Thyroid gland (tissue), 4 donors: Measurements from ENCODE around the gene PRMT2. TPM values are rescaled to one million over a fixed set of nuclear protein-coding genes. Genes with fewer than 3 reads are reported as not detected.

Experiments
- DNase-seq, 2 donors: peaks; one replicate each; pipeline ENCODE4 v3.0.0-alpha.2; 2019
- H3K27ac ChIP-seq, 3 donors: fragments of 200-600 bp; sonication (generic); 1 replicate in 2 of 3; 2 replicates in 1 of 3; pipeline ENCODE4 v1.5.1; 2016 to 2019; ENCODE audit warnings: mild to moderate bottlenecking in 1 of 3, moderate library complexity in 1 of 3
- H3K27me3 ChIP-seq: fragments of 200-600 bp; sonication (generic); one replicate; pipeline ENCODE4 v1.5.1; 2019
- H3K36me3 ChIP-seq, 2 donors: fragments of 200-600 bp; sonication (generic); one replicate each; pipeline ENCODE4 v1.5.1; 2016 to 2019
- H3K4me1 ChIP-seq, 2 donors: fragments of 200-600 bp; sonication (generic); one replicate each; pipeline ENCODE4 v1.5.1; 2017 to 2019
- H3K4me3 ChIP-seq, 3 donors: fragments of 200-600 bp; sonication (generic); replicated peaks in 1 of 3; 1 replicate in 2 of 3; 2 replicates in 1 of 3; pipeline ENCODE4 v1.5.1; 2016; ENCODE audit warnings: mild to moderate bottlenecking in 1 of 3
- H3K9me3 ChIP-seq: fragments of 200-600 bp; sonication (generic); one replicate; pipeline ENCODE4 v1.5.1; 2017
- POLR2A ChIP-seq, 2 donors: fragments of 450-650 bp; IDR thresholded peaks; one replicate each; pipeline ENCODE4 v1.6.1; 2017; ENCODE audit warnings: antibody characterized with exemption in 2 of 2, mild to moderate bottlenecking in 2 of 2, moderate library complexity in 1 of 2
- whole genome bisulfite sequencing, 2 donors: methylation state at CpG; one replicate each; pipeline ENCODE4 v1.1.5; 2017; 5-methylcytosine and 5-hydroxymethylcytosine counted together
- intact Hi-C: fragments of 100-400 bp; cut with DNase I; formaldehyde crosslinking; loops from one replicate; pipeline ENCODE4 v1.15.1; 2023
- total RNA-seq, 4 donors: library from RNA; depleted of rRNA; stranded (reverse); fragments of >200 nt; gene quantifications; one replicate each; pipeline ENCODE4 v1.2.3, GENCODE V29; 2016
- TF ChIP-seq, protein P1 (sequence below), 6 experiments: fragments of 200-600 bp in 3 of 6; fragments of 450-650 bp in 3 of 6; sonication (generic) in 3 of 6; IDR thresholded peaks; one replicate each; pipeline ENCODE4 v1.5.1; 2016 to 2019; ENCODE audit warnings: antibody characterized with exemption in 6 of 6, mild to moderate bottlenecking in 2 of 6, inconsistent platforms in 1 of 6, moderate library complexity in 1 of 6

Gene PRMT2
- total RNA-seq, 4 donors from 2014 or later, result 94.6 to 112 (median 99.4) TPM

DNA sequence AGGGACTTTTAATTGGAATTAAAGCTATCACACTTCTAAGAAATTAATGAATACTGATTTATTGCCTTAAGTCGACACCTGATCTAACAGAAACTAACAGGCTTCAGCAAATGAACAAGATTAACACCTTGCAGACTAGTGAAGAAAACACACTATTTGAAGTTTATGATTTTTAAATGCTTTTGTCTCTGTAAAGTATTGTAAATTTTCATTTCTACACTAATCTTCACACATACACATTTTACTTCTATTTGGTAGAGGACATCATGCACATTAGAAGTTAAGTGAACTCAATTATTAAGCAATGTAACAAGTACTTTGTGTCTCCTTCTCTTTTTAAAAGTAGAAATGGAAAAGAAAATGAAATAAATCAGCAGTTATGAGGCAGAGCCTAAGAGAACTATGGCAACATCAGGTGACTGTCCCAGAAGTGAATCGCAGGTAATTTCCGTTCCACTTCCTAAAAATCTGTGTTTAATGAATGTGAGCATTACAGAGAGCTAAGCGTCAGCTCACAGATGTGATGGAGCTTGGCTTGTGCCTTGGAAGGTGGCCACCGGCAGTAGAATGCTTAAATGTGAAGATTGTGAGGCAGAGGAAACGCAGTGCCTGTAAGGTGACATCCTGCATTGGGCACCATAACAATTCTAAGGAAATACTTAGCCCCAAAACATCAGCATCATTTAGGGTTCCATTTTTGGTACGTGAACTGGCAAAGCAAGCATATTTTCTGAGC, 1.2 kb downstream of the PRMT2 start:
- Histone ChIP-seq H3K4me1 (peaks cover 14 to 34% of the 10 kb centered on the region in 2 donors), H3K9me3 (no peaks in the 10 kb centered on the region), H3K27ac (no peak overlapping the region), H3K27me3 (no peaks in the 10 kb centered on the region), H3K36me3 (no peaks in the 10 kb centered on the region), H3K4me3 (peak overlapping the region in 1 of 3 donors; percentile 76)
- no peak for DNase-seq
- intact Hi-C loops, result no loop called here
- 81 to 87% methylated on average over 7 of the region's 7 CpGs for WGBS, 2 donors
- TF ChIP-seq, protein P1, sequence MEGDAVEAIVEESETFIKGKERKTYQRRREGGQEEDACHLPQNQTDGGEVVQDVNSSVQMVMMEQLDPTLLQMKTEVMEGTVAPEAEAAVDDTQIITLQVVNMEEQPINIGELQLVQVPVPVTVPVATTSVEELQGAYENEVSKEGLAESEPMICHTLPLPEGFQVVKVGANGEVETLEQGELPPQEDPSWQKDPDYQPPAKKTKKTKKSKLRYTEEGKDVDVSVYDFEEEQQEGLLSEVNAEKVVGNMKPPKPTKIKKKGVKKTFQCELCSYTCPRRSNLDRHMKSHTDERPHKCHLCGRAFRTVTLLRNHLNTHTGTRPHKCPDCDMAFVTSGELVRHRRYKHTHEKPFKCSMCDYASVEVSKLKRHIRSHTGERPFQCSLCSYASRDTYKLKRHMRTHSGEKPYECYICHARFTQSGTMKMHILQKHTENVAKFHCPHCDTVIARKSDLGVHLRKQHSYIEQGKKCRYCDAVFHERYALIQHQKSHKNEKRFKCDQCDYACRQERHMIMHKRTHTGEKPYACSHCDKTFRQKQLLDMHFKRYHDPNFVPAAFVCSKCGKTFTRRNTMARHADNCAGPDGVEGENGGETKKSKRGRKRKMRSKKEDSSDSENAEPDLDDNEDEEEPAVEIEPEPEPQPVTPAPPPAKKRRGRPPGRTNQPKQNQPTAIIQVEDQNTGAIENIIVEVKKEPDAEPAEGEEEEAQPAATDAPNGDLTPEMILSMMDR (IDR thresholded peaks at IDR 0.05), result no peak
- TF ChIP-seq POLR2A (IDR thresholded peaks at IDR 0.05), result no peak

DNA sequence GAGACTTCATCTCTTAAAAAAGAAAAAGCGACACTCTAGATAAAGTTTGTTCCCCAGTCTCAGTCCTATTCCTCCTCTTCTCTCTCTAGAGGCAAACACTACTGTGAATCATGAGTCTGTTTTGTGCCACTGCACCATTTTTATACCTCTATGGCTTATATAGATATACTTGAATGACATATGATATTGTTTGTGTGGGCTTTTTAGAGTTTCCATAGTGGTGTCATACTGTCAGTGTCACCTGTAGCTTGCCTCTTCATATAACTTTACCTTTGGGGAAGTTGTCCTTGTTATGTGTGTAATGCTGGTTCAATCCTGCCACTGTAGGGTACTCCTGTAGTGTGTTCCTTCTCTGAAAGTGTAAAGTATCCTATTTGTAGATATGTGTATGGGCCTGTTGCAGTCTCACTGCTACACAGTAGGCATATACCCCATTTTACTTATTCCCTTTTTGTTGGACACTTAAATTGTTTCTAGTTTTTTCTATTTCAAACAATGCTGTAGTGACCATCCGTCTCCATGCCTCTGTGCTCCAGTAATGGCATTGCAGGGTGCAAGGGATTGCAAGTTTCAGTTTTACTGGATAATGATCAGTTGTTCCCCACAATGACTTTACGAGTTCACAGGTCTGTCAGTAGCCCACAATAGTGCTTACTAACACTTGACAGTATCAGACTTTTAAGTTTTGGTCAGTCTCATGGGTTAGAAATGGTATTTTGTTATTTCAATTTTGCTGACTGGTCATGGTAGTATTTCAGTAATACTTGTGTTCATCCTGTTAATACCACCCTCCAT, 2.7 kb downstream of the PRMT2 start:
- Histone ChIP-seq H3K27me3 (no peaks in the 10 kb centered on the region), H3K4me1 (peaks cover 14 to 34% of the 10 kb centered on the region in 2 donors), H3K4me3 (no peak overlapping the region), H3K27ac (no peak overlapping the region), H3K9me3 (no peaks in the 10 kb centered on the region), H3K36me3 (no peaks in the 10 kb centered on the region)
- TF ChIP-seq, protein P1 (IDR thresholded peaks at IDR 0.05), result no peak
- TF ChIP-seq POLR2A (IDR thresholded peaks at IDR 0.05), result no peak
- 63 to 69% methylated on average over 3 of the region's 3 CpGs for WGBS, 2 donors
- intact Hi-C loops, result no loop called here
- DNase-seq, result no peak

DNA sequence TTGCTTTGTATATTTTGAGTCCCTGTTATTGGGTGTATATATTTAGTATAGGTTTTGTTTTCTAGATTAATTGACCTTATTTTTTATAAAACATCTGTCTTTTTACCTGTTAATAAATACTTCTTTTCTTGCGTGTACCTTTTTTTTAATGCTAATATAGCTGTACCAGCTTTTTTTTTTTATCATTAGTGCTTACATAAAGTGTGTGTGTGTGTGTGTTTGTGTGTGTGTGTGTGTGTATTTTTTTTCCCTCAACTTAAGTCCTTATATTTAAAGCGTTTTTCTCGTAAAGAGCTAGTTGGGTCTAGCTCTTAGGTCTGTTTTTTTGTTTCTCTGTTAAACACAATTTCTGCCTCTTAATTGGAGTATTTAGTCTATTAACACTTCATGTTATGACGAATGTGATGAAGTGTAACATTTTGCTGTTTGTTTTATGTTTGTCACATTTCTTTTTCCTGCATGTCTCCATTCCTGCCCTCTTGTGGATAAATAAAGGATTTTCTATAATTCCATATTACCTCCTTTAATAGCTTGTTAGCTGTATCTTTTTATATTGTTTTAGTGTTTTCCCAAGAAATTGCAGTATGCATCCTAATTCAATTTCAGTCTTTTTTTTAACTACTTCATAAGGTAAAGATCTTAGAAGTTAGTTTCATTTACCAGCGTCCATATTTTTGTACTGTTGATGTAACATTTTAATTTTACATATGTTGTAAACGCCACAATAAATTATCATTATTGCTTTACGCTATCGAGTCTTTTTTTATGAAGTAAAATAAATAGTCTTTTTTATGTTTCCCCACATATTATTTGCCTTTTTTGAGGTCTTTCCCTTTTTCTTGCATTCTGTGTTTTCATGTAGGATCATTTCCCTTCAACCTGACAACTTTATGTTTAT, 4.3 kb downstream of the PRMT2 start:
- peaks cover 16 to 34% of the 10 kb centered on the region in 2 donors for H3K4me1 ChIP-seq
- TF ChIP-seq, protein P1 (IDR thresholded peaks at IDR 0.05), result peak in 3 of 6 experiments; percentile 35 to 39 (median 37)
- TF ChIP-seq POLR2A (IDR thresholded peaks at IDR 0.05), result no peak
- DNase-seq, result no peak
- H3K27ac ChIP-seq, result no peak overlapping the region
- no peak overlapping the region for H3K4me3 ChIP-seq
- H3K9me3 ChIP-seq, result no peaks in the 10 kb centered on the region
- 90 to 92% methylated on average over 8 of the region's 8 CpGs for WGBS, 2 donors
- H3K27me3 ChIP-seq, result no peaks in the 10 kb centered on the region
- peaks cover 9 to 11% of the 10 kb centered on the region in 2 donors for H3K36me3 ChIP-seq
- intact Hi-C loops, result no loop called here

DNA sequence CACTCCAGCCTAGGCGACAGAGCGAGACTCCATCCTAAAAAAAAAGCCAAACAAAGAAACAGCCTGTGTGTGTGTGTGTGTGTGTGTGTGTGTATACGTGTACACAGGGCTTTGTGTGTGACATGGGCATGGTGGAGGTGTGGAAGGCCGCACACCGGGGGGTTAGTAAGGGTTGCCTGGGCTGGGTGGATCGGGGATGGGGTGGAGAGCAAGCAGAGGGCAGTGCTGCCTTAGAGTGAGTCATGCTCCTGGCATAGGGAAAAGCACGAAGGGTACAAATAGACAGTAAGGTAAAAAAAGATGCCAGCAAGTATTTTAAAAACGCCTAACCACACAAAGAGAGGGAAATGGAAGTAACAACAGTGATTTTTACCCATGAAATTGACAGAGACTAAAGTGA, 6.2 kb downstream of the PRMT2 start:
- Histone ChIP-seq H3K9me3 (no peaks in the 10 kb centered on the region), H3K36me3 (peaks cover 22 to 23% of the 10 kb centered on the region in 2 donors), H3K27me3 (no peaks in the 10 kb centered on the region), H3K4me3 (no peak overlapping the region), H3K4me1 (peaks cover 7 to 28% of the 10 kb centered on the region in 2 donors), H3K27ac (no peak overlapping the region)
- intact Hi-C loops, result no loop called here
- TF ChIP-seq, protein P1 (IDR thresholded peaks at IDR 0.05), result no peak
- TF ChIP-seq POLR2A (IDR thresholded peaks at IDR 0.05), result no peak
- DNase-seq, result no peak
- WGBS, 2 donors, result 85 to 88% methylated on average over 8 of the region's 8 CpGs
